HL-60/S4 treated with phorbol 12-myristate 13-acetate at 8.2 ng/mL for 4 days and 3 days (cell line): ENCODE measurements around the gene TMEM184A.

Experiments used
- in situ Hi-C: fragments of 300-500 bp; cut with MboI; formaldehyde crosslinking; loops from 2 replicates; pipeline ENCODE4 v1.15.0; 2022; ENCODE audit warnings: low sequenced_read_pairs

TMEM184A gene

DNA sequence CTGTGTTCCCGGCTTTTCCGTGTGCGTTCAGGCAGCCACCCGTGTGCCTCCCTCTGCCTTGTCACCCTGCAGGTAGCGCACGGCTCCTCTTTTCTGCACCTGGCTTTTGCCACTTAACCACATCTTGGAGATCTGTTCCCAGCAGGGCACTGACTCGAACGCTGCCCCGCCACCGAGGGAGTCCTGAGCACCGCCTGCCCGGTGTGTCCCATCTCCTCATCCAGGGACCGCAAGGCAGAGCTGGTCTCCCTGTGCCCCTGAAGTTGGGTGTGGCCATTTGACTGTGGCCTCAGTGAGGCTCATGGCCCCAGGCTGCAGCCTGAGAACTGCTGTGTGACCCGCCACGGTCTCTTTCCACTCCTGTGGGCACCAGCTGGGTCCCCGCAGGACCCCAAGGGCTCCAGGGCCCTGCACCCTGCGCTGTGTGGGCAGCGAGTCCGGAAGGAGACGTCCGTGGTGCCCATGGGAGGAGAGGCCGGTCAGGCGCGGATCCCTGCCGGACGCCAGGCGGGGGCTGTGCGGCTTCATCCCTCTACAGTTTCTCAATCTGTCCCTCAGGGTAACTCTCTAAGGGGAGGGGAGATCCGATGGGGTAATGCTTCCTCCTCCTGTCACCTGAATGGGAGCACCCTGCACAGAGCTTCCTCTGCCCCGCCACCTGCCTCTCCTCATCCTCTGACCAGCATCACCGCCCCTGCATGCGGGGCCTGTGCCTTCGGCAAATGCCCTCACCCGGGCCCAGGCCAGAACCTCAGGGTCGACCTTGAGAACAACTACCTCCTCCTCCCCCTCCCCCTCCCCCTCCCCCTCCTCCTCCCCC lies 50.1 kb downstream of the TMEM184A start:
- in situ Hi-C loops, result no loop called here

DNA sequence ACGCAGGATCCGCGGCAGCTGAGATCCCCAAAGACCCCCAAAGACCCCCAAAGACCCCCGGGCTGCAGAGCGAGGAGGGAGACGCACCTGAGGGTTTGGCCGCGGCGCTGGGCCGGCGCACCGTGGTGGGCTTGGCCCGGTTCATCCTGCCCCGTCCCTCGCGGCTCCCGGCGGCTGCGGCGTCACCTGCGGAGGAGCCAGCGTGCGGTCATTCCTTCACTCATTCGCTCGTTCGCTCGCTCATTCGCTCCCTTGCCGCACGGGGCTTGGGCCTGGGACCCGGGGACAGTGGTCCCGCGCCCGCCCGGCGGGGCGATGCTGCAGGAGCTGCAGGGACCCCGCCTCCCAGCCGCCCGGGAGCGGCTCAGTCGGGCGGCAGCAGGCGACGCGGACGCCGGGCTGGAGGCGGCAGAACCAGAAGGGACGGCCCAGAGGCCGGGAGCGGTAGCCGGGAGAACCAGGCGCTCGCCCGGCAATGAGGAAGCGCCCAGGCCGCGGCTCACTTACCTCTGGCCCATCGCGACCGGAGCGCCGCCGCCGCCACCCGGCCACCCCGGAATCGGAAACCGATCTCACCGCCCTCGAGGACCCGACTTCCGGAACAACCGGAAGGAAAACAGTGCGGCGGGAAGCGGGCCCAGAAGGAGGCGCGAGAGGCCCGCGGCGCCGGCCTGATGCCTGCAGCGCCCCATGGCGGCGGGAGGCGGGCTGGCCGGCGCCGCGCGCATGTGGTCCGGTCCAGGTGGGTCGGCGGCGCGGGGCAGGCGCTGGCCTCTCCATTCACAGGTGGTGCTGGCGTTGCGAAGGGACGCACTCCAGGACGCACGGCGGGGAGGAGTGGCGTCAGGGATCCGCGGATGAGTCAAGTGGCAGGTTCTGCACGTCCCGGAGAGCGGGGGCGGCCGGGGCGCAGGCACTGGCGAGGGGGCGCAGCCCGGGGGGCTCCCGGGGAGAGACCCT lies 51.9 kb downstream of the TMEM184A start, which contains the start of gene INTS1:
Gene INTS1, minus strand, starts transcription at position 574 of the 960 bp plus-strand sequence. Its CDS starts 429 bp downstream, at position 145.
- in situ Hi-C loops, result no loop called here

DNA sequence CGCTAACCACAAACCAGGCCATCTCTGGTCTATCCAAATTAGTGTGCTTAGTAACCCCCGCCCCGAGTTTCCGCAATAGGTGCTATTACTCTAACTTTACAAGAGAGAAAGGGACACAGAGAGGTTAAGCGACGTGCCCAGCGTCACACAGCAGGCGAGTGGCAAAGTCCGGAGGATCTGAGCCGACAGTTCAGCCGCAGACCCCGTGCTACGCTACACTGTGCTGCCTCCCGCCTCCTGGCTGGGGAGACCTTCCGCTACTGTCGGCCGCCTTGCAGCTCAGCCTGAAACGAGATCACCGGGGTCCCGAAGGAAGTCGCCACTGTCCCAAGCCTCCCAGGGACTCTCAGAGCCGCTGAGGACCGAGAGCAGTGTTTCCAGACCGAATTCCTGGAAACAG lies 52.6 kb downstream of the TMEM184A start:
- in situ Hi-C loops, result no loop called here

DNA sequence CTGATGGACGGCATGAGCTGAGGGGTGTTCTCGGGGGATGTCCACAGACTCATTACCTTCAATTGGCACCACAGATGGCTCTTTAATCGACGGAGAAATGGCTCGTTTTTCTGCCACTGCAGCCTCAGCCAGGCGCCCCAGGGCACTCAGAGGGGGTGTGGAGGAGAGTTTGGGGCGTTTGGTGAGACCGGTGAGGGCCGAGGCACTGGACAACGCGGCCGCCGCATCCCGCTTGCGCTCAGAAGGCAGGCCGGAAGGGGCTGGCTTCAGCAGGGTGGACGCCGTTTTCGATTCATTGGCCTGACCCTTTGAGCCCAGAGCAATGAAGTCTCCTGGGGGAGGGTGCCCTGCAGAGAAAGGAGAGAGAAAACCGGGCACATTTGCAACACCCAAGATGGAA lies 53.2 kb downstream of the TMEM184A start:
- in situ Hi-C loops, result no loop called here

DNA sequence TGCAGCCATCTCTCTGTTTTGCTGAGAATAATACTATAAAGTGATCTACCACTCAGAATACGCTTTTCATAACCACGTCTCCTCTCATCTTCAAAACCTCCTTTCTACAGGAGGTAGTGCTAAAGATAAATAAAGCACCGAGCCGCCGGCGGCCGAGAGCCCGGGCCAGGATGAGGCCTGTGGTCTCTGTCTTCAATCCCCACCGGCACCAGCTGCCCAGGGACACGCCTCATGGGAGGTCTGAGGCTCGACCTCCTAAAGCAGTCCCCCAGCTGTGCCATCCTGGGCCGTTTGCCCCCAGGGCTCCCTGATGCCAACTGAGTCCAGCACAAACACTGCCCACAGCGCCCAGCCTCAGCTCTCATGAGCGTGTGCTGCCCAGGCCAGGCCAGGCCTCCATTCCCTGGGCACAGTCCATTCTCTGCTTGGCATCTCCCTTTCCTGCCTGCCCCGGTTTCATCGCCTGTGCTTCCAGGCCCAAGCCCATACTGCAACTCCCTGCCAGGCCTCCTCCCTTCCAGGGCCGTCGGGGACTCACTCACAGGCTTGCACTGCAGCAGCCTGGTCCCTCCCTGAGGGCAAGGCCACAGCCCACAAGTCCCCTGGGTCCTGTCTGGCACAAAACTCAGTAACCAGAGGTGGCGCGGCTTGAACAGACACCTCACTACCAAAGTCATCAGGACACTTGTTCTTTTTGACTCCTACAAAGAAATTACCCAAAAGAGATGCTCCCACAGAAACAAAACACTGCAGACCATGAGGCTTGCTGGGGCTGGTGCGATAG lies 54.3 kb downstream of the TMEM184A start:
- in situ Hi-C loops, result no loop called here

DNA sequence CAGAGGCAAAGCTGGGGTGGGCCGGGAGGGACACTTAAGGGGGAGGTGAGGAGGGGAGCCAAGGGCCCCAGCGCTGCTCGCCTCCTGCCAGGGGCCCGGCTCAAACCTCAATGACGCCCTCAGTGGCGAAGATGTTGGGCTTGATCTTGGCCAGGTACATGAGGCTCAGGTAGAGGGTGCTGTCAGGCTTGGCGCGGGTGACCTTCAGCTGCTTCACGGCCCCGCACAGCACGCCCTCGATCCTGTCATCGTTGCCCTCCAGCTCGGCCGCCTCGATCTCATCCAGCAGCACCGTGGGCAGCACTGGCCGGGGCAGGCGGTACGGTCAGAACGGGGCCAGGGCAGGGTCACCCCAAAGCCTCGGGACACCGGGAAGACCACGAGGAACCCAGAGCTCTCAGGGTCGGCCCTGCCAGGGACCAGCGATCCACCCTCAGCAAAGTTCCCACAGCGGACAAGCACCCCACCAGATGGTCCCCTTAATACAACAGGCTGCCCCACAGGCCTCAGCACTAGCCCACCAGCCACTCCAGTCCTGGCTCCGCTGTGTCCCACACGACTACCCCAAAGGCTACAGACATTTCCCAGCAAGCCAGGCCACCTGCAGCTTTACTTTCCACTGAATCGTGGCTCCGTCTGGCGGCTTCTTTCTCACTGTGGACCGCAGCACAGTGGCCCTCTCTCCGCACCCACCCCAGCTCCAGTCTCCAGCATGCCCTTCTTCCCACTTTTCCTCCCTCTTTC lies 55.8 kb downstream of the TMEM184A start:
- in situ Hi-C loops, result no loop called here

DNA sequence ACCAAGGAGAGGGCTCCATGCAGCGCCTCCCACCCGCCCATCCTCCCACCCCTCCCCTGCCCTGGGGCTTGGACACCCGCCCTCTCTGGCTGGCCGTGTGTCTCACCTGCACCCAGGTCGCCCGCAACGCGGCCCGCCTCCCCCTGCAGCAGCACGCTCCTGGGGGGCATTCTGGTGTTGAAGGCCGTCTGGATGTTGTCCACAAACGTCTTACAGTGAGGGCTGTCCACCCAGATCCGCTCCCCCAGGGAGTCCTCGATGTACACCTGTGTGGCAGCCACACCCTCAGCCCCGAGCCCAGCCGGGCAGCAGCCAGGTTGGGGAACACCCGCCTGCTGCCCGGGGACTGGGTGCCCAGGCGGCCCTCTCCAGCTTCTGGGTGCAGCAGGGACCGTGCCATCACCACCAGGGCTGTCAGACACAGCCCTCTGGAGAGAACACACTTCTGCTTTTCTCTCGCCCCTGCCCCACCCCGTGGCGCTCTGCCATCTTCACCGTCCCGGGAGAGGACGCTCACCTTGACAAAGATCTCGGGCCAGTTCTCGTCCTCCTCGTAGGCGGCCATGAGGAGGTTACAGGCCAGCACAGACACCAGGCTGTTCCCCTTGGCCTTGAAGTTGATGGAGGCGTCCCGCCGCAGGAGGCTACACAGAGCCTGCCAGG lies 56.5 kb downstream of the TMEM184A start:
- in situ Hi-C loops, result no loop called here

DNA sequence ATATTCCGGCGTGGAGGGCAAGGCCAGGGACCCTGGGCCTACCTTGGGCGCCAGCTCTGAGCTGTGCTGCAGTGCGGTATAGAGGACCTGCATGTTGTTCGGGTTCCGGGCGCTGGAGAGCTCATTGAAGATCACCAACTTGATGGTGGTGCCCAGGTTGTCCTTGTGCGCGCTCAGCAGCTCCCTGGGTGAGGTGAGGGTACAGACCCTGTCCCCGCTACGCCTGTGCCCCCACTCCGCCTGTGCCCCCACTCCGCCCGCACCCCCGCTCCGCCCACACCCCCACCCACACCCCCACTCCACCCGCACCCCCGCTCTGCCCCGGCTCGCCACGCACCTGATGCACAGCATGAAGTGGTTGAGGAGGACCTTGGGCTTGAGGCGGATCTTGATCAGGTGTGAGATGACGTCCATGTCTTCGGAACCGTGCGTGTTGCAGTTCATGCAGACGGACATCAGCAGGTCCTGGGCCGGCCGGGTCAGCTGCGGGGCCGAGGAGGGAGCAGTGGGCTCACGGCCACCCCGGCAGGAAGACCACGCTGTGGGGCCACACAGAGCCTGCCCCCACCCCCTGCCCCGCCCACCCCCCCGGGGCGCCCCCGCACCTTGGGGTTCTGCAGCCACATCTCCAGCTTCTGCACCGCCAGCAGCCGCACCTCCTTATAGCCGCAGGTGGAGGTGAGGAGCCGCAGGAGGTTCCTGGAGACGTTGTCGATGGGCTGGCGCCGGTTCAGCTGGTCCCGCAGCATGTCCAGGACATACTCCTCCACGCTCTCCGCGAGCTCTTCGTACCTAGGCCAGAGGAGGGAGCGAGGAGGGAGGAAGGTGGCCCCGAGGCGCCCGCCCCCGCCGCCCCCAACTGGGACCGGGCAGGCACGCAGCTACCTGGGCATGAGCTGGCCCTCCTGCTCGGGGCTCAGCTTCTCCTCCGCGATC lies 57.4 kb downstream of the TMEM184A start:
- in situ Hi-C loops, result no loop called here

DNA sequence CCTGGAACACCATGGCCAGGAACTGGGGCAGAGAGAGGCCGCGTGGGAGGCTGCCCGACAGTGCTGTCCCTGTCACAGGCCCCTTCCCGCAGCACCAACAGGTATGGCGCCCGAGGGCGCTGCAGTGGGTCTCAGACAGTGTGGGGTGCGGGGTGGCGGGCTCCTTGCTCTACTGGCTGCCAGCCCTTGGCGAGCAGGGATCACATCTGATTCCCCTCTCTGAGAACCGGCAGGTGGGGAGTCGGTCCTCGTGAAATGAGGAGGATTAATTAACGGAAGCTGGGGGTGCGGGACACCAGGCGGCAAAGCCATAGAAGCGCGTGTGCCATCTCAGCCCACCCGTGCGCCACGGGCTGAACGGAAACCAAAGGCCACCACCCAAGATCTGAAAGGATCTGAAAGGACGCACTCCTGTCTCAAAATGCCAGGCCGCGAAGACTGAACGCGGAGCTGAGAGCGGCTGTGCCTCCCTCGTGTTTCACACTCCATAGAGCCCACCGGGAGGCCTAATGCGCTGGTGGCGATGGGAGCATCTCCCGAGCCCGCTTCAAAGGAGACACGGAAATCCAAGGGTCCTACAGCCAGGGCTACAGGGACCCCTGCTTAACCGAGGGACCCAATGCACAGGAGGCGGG lies 58.6 kb downstream of the TMEM184A start:
- in situ Hi-C loops, result no loop called here

DNA sequence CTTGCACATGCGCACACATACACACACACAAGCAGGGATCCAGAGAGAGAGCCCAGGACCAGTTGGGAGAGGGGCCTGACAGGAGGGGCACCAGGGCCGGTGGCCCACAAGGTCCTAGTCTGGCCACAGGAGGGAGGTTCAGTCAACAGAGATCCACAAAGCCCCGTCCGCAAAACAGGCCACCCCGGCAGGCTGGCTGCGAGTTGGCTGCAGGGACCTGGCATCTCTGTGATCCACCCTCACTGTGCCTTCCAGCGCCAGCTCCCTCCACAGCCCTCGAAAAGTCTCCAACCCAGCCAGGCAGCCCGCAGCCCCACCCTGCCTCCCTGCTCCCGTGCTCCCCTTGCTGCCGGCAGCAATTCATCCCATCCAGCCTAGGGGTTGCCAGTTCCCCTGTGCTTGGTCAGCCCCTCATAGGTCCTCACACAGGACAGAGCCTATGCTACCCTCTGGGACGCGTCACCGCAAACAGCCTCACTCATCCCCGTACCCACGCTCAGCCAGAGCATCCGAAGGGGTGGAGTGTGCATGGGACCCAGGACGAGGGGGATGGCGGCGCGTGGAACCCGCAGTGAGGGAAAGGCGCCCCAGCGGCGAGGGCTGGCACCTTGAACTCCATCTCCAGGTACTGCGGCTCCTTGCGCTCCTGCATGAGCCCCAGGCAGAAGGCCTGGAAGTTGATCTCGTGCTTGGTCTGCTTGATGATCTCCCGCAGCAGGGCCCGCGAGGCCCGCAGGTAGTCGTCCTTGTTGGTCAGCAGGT lies 59.3 kb downstream of the TMEM184A start:
- in situ Hi-C loops, result no loop called here

DNA sequence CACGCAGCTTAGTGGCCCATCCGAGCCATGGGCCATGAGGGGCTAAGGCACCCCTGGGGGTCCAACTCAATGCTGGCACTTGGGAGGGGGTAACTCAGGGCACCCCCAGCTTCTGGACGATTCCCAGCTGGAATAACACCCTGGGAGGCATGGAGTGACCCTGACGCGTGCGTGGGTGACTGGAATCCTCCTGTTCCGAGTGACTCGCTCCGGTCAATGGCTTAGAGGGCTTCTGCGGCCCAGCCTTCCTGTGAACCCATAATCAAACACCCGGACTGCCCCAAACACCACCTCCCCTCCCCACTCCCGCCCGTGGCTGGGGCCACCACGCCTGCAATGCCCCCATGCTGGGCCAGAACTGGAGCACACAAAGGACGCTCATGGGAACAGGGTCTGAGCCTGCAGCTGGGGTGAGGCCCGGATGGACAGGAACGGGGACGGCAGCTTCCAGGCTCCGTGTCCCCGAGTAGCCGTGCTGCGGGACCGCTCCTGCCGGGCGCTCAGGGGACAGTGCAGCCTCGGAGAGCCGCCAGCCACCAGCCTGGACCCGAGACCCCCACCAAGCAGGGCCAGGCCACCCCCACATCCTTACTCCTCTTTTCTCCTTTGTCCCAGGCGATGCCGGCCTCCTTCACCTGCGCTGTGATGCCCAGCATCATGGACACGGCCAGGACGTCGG lies 60.3 kb downstream of the TMEM184A start:
- in situ Hi-C loops, result no loop called here

DNA sequence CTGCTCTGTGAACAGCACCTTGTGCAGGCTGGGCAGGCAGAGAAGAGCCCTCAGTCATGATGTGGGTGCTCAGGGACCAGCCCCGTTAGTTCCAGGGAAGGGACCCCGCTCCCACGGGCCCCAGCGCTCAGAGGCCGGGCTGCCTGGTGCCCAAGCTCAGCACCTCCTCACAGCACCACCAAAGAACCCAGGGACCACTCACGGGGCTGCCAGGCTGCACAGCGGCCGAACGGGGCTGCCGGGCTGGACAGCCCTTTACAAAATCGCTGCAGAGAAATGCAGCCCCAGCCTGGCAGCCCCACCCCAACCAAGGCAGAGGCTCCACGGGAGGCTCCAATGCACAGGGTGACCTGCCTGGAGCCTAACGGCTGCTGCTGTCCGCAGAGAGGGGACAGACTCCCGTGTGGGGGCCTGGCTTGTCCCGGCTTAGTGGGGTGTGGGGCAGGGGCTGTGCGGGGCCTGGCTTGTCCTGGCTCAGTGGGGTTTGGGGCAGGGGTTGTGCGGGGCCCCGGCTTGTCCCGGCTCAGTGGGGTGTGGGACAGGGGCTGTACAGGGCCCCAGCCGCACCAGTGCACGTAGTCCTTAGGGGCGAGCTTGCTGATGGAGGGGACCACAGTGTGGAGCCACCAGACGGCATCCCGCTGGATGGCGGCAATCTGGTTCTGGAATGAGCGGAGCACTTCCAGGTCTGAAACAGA lies 61.0 kb downstream of the TMEM184A start:
- in situ Hi-C loops, result no loop called here

DNA sequence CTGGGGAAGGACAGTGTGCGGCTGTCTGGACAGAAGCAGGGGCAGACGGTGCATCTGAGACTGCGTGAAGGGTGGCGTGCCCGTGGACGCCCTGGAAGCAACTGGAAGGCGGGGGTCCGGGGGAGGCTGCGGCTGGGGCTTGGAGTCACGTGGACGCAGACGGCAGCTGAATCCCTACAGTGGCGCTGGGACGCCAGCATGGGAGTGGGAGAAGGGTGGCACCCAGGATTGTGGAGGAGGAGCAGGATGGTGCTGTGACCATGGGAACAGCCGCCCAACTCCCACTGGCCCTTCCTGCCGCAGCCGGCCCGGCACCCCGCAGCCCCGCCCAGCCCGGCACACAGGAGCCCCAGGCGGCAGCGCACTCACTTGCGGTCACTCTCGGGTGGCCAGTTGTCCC lies 61.6 kb downstream of the TMEM184A start:
- in situ Hi-C loops, result no loop called here

DNA sequence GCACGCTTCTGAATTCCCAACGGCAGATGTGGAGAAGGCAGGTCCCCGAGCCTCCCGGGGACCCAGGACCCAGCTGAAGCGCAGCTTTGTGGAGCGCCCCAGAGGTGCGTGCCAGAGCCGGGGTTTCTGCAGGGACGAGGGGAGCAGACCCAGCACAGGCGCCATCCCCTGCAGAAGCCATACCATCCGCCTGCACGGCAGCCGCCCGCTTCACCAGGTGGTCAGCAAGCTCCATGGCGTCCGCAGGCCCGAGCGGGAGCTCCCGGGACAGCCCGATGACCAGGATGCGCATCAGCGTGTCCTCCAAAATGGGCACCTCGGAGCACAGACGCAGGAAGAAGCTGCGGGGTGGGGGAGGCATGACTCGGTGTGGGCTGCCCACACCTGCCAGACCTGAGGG lies 62.4 kb downstream of the TMEM184A start:
- in situ Hi-C loops, result no loop called here

DNA sequence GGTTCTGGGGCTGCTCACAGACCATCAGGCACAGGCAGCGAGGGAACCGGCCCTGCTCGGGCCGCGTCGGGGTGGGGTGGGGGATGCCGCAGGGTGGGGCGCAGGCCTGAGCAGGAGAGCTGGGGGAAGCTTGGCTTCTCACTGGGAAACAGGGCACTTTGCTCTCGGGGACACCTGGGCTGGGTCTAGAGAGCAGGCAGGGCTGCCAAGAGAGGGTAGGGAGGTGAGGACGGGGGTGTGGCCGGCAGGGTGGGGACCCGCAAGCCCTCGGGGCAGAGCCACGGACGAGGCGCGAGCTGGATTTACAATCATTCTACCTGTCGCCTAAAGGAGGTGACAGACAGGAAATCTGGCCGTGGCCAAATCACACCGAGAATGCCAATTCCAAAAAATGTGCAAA lies 62.9 kb downstream of the TMEM184A start:
- in situ Hi-C loops, result no loop called here

DNA sequence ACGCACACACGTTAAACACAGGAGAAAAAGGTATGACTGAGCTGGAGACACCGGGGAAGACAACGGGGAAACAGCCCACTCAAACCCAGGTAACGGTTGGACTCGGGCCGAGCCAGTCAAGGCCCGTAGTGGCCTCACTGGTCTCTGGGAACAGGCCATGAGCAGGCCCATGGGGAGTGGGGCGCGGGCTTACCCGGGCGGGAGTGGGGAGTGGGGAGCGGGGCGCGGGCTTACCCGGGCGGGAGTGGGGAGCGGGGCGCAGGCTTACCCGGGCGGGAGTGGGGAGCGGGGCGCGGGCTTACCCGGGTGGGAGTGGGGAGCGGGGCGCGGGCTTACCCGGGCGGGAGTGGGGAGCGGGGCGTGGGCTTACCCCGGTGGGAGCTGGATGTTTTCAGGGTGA lies 63.4 kb downstream of the TMEM184A start:
- in situ Hi-C loops, result no loop called here
